Transverse colon (tissue), 4 donors: ENCODE results near the gene EYS. TPM values are rescaled to one million over a fixed set of nuclear protein-coding genes. Genes with fewer than 3 reads are reported as not detected.

Experiments used
- DNase-seq: peaks from one replicate; pipeline ENCODE4 v3.0.0-alpha.2; 2019
- H3K27ac ChIP-seq, 4 donors: fragments of 200-600 bp; sonication (generic); 2 replicates each; pipeline ENCODE4 v1.5.1; 2016 to 2018; ENCODE audit warnings: inconsistent platforms in 4 of 4
- H3K27me3 ChIP-seq: fragments of 200-600 bp; sonication (generic); 2 replicates; pipeline ENCODE4 v1.5.1; 2017; ENCODE audit warnings: inconsistent platforms
- H3K36me3 ChIP-seq, 4 donors: fragments of 200-600 bp; sonication (generic); 2 replicates each; pipeline ENCODE4 v1.5.1; 2017 to 2019; ENCODE audit warnings: inconsistent platforms in 4 of 4
- H3K4me1 ChIP-seq, 4 donors: fragments of 200-600 bp; sonication (generic); 2 replicates each; pipeline ENCODE4 v1.5.1; 2017 to 2020; ENCODE audit warnings: inconsistent platforms in 4 of 4
- H3K4me3 ChIP-seq, 4 donors: fragments of 200-600 bp; sonication (generic); 1 replicate in 1 of 4; 2 replicates in 3 of 4; pipeline versions ENCODE4 v1.5.1 to v1.6.1; 2017 to 2019; ENCODE audit warnings: inconsistent platforms in 4 of 4
- H3K9me3 ChIP-seq, 2 donors: fragments of 200-600 bp; sonication (generic); 2 replicates each; pipeline ENCODE4 v1.5.1; 2017 to 2019; ENCODE audit warnings: inconsistent platforms in 2 of 2
- CTCF ChIP-seq, 5 experiments: fragments of 200-600 bp in 3 of 5; fragments of 450-650 bp in 2 of 5; sonication (generic) in 3 of 5; IDR thresholded peaks; 1 replicate in 2 of 5; 2 replicates in 3 of 5; pipeline ENCODE4 v1.5.1; 2016 to 2017; ENCODE audit warnings: antibody characterized with exemption in 5 of 5, inconsistent platforms in 3 of 5, mild to moderate bottlenecking in 2 of 5, moderate library complexity in 1 of 5
- EP300 ChIP-seq: sonication (generic); formaldehyde crosslinking; IDR thresholded peaks from one replicate; pipeline ENCODE4 v1.6.1; 2017; ENCODE audit warnings: antibody characterized with exemption, low read depth
- POLR2A ChIP-seq: fragments of 450-650 bp; IDR thresholded peaks from one replicate; pipeline ENCODE4 v1.6.1; 2016; ENCODE audit warnings: antibody characterized with exemption, mild to moderate bottlenecking, moderate library complexity
- POLR2AphosphoS5 ChIP-seq, 3 donors: sonication (generic); formaldehyde crosslinking; IDR thresholded peaks; one replicate each; pipeline ENCODE4 v1.6.1; 2016; ENCODE audit warnings: antibody characterized with exemption in 3 of 3
- WGBS, 2 donors: methylation state at CpG; one replicate each; pipeline ENCODE4 v1.1.5; 2018; ENCODE audit warnings: low coverage in 1 of 2; 5-methylcytosine and 5-hydroxymethylcytosine counted together
- in situ Hi-C, 4 donors: fragments of 200-750 bp; cut with MboI; loops; one replicate each; pipeline versions ENCODE4 v1.15.0 to v1.15.1; 2017; ENCODE audit warnings: low sequenced_read_pairs in 3 of 4, low pct_ligation_motif_present in 1 of 4, low pct_unique_long_range_greater_than_20kb in 1 of 4
- intact Hi-C: fragments of 100-400 bp; cut with DNase I; formaldehyde crosslinking; loops from one replicate; pipeline ENCODE4 v1.15.1; 2023; ENCODE audit warnings: low total_unique reads
- total RNA-seq, 4 donors: library from RNA; depleted of rRNA; stranded (reverse); fragments of >200 nt; gene quantifications; one replicate each; pipeline ENCODE4 v1.1.0, GENCODE V29; 2016

Gene EYS
- total RNA-seq, 4 donors from 2014 or later, result 0.41 TPM; not detected in 3

- peaks cover 0 to 13% (median 0%) of the 10 kb centered on the region in 4 donors for H3K4me1 ChIP-seq
- 45 to 59% methylated on average over 2 of the region's 2 CpGs for WGBS, 2 donors
- intact Hi-C loops, result no loop called here
- H3K9me3 ChIP-seq, result no peaks in the 10 kb centered on the region
- H3K27ac ChIP-seq, result no peak overlapping the region
- no peak for TF ChIP-seq EP300
- TF ChIP-seq POLR2AphosphoS5 (IDR thresholded peaks at IDR 0.05), result no peak
- TF ChIP-seq CTCF (IDR thresholded peaks at IDR 0.05), result no peak
- no peak for TF ChIP-seq POLR2A
- no peak for DNase-seq
- no peaks in the 10 kb centered on the region for H3K27me3 ChIP-seq
- no peaks in the 10 kb centered on the region for H3K36me3 ChIP-seq
- in situ Hi-C loops, result no loop called here
- no peak overlapping the region for H3K4me3 ChIP-seq
These were observed 1204.2 kb downstream of the EYS start for GRCh38 chr6:64502801-64503200.

- no peak for DNase-seq
- no peaks in the 10 kb centered on the region for H3K9me3 ChIP-seq
- no peak overlapping the region for H3K27ac ChIP-seq
- H3K36me3 ChIP-seq, result no peaks in the 10 kb centered on the region
- no peaks in the 10 kb centered on the region for H3K4me1 ChIP-seq
- no peaks in the 10 kb centered on the region for H3K27me3 ChIP-seq
- WGBS, 2 donors, result 91 to 93% methylated on average over 2 of the region's 2 CpGs
- no peak overlapping the region for H3K4me3 ChIP-seq
- in situ Hi-C loops (no loop called here), intact Hi-C loops (no loop called here)
- no peak for TF ChIP-seq POLR2AphosphoS5 (IDR thresholded peaks at IDR 0.05)
- TF ChIP-seq CTCF (IDR thresholded peaks at IDR 0.05), result no peak
- TF ChIP-seq EP300, result no peak
- no peak for TF ChIP-seq POLR2A
These were observed 1209.4 kb downstream of the EYS start for GRCh38 chr6:64497634-64498033.

DNA sequence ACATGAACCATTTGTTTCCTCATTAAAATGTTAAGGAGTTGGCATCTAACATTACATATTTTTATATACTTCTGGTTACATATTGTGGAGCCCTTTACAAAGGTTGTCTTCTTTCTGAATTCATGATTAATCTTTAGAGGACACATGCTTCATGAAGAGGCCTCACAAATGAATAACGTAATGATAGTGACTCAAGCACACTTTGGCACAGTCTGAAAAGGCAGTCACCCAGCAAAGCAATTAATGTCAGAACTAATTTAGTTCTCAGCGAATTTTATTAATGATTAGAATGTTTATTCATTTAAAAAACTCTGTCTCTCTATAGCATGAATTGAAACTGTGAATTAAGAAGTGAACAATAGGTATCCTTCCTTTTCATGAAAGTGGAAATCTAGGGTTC is 1217.3 kb downstream of the EYS start:
- 33 to 63% methylated on average over 1 to 2 of the region's 2 CpGs for WGBS, 2 donors
- no peak for DNase-seq
- Histone ChIP-seq H3K27me3 (no peaks in the 10 kb centered on the region), H3K4me1 (no peaks in the 10 kb centered on the region), H3K9me3 (no peaks in the 10 kb centered on the region), H3K36me3 (no peaks in the 10 kb centered on the region), H3K27ac (no peak overlapping the region), H3K4me3 (no peak overlapping the region)
- TF ChIP-seq CTCF (IDR thresholded peaks at IDR 0.05) (no peak), POLR2A (no peak), EP300 (no peak), POLR2AphosphoS5 (IDR thresholded peaks at IDR 0.05) (no peak)
- in situ Hi-C loops (no loop called here), intact Hi-C loops (no loop called here)

DNA sequence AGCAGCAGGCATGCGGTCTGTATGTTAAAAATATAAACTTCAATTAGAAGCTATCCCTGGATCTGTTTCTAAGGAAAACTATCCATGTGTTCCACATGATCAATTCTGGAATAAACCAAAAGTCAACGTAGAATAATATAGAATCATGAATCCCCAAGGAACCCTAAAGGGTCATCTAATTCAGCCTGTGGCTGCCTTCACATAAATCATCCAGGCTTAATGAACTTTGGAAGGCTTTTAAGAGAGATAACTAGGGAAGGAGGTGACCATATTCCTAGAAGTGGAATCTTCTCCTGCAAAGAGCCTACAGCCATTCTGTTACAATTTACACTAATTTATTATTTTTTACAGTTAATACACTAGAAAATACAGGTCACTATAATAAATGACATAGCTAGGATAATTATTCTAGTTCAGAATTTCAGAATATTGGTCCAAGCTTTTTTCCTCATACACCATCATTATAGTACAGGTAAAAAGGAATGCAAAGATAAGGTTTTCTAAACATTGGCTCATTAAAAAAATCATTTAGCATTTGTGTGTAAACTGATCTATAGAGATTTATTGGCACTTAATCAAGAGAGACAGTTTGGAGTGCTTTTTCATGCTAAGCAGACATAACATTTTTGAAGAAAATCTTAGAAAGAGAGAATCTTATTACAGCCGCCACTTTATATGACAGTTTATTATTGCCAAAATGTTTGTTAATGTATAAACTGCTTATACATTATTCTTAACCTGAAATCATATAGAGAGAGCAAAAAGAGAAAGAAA is 1220.3 kb downstream of the EYS start:
- H3K9me3 ChIP-seq, result no peaks in the 10 kb centered on the region
- intact Hi-C loops (no loop called here), in situ Hi-C loops (no loop called here)
- no peaks in the 10 kb centered on the region for H3K36me3 ChIP-seq
- no peaks in the 10 kb centered on the region for H3K27me3 ChIP-seq
- H3K4me3 ChIP-seq, result no peak overlapping the region
- H3K27ac ChIP-seq, result no peak overlapping the region
- no peak for DNase-seq
- TF ChIP-seq POLR2AphosphoS5 (IDR thresholded peaks at IDR 0.05), result no peak
- TF ChIP-seq POLR2A, result no peak
- no peak for TF ChIP-seq CTCF (IDR thresholded peaks at IDR 0.05)
- no peak for TF ChIP-seq EP300
- H3K4me1 ChIP-seq, result peaks cover 0 to 9% (median 0%) of the 10 kb centered on the region in 4 donors
- WGBS, 2 donors, result 80 to 92% methylated on average over 3 of the region's 3 CpGs
